ENCODE results near the gene SPI1. TPM values are rescaled to one million over a fixed set of nuclear protein-coding genes. Genes with fewer than 3 reads are reported as not detected.

Gene SPI1
- total RNA-seq, 4 donors from 2014 or later: 25.0 to 69.4 (median 48.4) TPM

DNA sequence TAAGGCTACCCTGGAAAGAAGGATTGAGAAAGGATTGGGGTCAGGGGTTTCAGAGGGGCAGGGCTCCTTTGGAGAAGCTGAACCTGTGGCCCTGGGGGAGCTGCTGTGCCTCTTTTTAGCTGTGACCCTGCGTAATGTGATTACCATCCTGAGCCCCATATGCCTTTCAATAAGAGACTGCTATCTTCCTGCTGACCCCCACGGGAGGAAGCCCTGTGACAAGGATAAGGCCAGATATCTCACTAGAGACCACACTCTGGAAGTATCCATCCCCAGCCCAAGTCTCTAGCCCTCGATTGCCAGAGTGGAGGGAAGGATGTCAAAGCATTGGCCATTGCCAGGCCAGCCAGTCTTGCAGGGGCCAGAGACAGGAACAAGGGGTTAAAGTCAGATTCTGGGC lies 25.2 kb upstream of the SPI1 start:
- DNase-seq (ENCODE audit: low spot score): no peak
- TF ChIP-seq, protein P1, sequence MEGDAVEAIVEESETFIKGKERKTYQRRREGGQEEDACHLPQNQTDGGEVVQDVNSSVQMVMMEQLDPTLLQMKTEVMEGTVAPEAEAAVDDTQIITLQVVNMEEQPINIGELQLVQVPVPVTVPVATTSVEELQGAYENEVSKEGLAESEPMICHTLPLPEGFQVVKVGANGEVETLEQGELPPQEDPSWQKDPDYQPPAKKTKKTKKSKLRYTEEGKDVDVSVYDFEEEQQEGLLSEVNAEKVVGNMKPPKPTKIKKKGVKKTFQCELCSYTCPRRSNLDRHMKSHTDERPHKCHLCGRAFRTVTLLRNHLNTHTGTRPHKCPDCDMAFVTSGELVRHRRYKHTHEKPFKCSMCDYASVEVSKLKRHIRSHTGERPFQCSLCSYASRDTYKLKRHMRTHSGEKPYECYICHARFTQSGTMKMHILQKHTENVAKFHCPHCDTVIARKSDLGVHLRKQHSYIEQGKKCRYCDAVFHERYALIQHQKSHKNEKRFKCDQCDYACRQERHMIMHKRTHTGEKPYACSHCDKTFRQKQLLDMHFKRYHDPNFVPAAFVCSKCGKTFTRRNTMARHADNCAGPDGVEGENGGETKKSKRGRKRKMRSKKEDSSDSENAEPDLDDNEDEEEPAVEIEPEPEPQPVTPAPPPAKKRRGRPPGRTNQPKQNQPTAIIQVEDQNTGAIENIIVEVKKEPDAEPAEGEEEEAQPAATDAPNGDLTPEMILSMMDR (IDR thresholded peaks at IDR 0.05): no peak
- ATAC-seq (ENCODE audit: low FRiP score): no peak

DNA sequence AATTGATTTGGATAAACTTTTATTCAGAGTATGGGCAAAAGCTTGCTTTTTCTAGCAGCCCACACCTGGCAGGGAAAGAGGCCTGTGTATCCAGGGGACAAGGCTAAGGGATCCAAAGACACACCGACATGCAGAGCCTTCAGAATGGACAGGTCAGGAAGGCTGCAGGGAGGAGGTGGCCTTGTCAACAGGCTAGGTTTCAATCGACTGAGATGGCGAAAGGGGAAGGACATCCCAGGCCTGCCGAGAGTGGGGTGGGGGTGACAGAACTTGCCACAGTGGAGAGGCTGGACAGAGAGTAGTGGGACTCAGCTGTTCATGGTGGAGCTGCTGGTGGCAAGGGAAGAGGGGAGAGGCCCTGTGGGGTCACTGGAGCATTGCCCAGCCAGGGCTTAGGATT lies 24.8 kb upstream of the SPI1 start:
- TF ChIP-seq, protein P1 (IDR thresholded peaks at IDR 0.05): no peak
- DNase-seq (ENCODE audit: low spot score) (no peak), ATAC-seq (ENCODE audit: low FRiP score) (no peak)

DNA sequence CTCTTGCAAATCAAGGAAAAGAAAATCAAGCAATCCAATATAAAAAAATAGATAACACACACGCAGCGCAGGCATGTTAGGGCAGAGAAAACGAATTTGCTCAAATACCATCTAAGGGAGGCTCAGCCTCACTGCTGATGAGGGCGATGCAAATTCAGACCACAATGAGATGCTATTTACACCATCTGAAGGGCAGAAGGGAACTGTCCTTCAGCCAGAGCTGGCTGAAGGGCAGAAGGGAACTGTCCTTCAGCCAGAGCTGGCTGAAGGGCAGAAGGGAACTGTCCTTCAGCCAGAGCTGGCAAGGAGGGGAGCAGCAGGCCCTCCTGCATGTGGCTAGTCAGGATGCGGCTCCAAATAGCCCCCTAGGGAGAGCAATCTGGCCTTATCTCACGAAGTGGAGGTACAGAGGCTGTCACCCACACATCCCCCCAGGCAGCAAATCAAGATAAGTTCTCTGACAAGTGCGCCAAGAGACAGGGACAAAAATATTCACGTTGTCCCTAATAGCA lies 22.5 kb upstream of the SPI1 start:
- DNase-seq (ENCODE audit: low spot score) (no peak), ATAC-seq (ENCODE audit: low FRiP score) (no peak)
- TF ChIP-seq, protein P1 (IDR thresholded peaks at IDR 0.05): no peak

DNA sequence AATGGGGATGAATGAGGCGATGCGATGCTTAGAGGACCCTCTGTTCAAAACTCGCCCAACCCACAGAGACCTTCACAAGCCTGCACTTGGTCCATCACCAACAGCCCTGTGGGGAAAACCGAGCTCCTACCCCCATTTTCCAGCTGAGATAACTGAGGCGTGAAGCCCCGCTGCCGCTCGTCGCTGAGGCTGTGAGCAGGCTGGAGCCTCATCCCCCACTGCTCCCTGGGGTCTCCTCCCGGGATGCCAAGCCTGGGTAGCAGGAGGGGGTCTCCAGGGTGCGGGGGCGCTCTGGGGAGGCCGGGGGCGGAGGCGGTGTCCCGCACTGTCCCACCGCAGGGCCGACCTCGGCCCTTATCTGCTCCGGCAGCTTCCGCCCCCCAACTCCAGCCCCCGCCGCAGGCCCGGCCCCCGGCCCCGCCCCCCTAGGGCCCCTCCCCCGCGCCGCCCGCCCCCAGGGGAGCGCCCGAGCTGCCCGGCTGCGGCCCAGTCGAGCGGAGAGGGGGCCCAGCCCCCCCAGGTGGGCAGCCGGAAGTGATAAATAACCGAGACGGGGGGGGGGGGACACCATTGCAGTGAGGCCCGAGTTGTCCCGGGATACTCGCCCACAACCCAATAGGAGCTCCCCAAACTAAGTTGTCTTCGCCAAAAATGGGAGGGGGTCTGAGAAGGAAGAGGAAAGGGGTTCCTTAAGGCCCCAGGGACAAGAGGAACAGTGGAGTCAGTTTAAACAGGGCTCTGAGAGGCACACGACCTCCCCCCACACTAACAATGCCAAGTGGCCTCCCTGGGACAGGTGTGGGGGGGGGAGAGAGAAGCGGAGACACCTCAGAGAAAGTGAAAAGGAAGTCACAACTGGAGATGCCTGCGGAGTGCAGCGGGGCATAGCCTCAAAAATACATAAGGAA lies 21.8 kb upstream of the SPI1 start:
- TF ChIP-seq, protein P1 (IDR thresholded peaks at IDR 0.05): no peak
- ATAC-seq (ENCODE audit: low FRiP score): peak; percentile 62
- DNase-seq (ENCODE audit: low spot score): no peak

DNA sequence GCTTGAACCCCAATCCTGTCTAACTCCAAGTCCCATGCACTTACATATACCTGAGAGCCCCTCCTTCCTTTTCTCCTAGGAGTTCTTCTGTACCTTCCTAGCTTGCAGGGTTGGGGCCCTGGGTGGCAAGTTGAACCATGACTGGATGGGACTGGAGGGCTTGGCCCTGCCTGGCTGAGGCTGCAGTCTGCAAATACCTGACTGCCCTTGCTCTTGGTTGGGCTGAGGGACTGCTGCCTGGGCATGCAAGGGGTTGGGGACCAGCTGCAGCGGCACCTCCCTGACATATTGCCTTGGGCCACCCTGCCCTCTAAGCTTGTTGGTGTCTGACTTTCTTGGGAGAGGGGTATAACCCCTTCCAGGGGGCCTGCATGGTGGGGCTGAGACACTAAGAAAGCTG lies 20.2 kb upstream of the SPI1 start:
- no peak for ATAC-seq (ENCODE audit: low FRiP score)
- TF ChIP-seq, protein P1 (IDR thresholded peaks at IDR 0.05): no peak
- no peak for DNase-seq (ENCODE audit: low spot score)

DNA sequence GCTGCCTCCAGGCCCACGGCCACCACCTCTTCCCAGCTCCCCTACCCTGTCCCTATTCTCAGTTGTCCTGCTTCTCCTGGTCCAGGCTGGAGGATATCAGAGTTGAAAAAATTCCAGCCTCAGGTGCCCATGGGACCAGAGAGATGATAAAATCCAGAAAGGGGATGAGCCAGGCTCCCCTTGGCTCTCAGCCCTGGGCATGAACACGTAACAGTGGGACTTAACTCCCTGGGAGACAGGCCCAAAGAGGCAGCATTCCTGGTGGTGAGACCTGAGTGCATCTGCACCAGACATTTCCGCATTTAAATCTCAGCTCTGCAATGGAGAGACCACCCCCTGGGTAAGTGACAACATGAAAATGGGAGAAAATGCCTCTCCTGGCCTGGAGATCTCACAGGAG lies 19.7 kb upstream of the SPI1 start:
- DNase-seq (ENCODE audit: low spot score) (no peak), ATAC-seq (ENCODE audit: low FRiP score) (no peak)
- TF ChIP-seq, protein P1 (IDR thresholded peaks at IDR 0.05): no peak

DNA sequence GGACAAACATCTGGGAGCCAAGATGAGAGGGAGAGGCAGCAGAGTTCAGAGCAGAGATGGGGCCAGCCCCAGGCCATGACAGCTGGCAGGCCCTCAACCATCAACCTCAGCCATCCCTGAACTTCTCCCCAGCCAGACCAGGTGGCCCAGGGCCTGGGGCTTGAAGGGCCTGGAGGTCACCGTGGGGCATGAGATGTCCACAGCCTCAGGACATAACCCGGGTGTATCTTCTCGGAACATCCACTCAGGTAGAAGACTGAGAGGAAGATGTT lies 17.6 kb upstream of the SPI1 start:
- no peak for ATAC-seq (ENCODE audit: low FRiP score)
- TF ChIP-seq, protein P1 (IDR thresholded peaks at IDR 0.05): no peak

More for the DNA sequence above, 17.6 kb upstream of the SPI1 start:
- no peak for DNase-seq (ENCODE audit: low spot score)
